Activated CD4-positive, alpha-beta T cell treated with anti-CD3 and anti-CD28 coated beads, Interleukin-2, amount 50 U/mL, for 1 hour (primary cell): ENCODE data around the gene NDNF.

ENCODE experiments used
- DNase-seq: peaks from one replicate; pipeline ENCODE4 v3.0.0-alpha.2; 2020

NDNF gene

GRCh38 chr4:121070274-121070673 lies 2.1 kb downstream of the NDNF start:
- DNase-seq: no peak

GRCh38 chr4:121069430-121069829 lies 2.9 kb downstream of the NDNF start:
- DNase-seq: no peak

- DNase-seq: no peak
Observed at GRCh38 chr4:121064482-121064881, 7.9 kb downstream of the NDNF start.

DNA sequence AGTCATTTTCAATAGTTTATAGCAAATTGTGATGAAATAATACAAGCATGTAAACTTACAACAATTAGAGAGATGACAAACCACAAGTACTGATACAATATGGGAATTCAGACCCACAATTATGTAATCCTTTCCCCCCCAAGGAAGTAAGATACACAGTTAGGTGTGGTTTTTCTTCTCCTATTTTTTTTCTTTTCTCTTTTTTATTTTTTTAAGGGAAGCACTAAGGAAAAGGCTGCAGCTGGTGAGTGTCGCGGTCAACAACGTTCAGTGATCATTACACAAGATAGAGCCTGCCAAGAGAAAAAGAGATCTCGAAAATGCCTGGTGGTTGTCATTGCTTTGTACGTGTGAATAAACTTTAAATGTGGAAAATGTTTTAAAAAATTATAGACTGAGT lies 9.8 kb downstream of the NDNF start:
- DNase-seq: no peak

DNA sequence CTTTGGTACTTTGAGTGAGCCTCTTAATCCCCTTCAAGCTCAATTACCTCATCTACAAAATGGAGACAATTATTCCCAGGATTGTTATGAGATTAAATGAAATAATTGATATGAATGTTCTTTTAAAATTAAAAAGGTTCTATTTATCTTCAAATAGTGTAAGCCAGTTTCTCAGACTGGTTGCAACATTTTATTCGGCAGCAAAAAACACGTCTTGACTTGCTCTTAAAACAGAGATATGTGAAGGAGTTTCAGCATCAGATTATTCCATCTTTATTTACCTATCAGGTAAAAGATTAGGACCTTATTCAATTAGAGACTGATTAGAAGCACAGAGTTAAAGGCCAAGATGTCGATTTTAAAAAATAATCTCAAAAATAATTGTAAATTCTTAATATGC lies 10.5 kb downstream of the NDNF start:
- no peak for DNase-seq

DNA sequence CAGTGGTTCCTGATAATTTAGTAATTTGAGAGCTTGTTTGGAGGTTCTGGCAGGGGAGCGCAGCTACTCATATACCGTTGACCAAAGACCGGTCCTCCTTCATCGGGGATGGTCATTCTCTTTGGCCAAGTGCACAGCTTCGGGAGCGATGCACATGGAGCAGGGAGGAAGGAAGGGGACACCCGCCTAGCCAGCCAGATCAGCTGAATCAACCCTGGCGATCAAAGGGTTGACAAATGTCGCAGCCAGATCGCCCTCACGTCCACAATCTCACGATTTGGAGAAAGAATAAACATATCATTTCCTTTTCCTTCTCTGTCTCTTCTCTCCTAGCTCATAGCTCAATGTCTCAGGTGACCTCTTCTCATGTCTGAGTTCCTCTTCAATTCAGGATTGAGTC lies 11.1 kb downstream of the NDNF start:
- no peak for DNase-seq

DNA sequence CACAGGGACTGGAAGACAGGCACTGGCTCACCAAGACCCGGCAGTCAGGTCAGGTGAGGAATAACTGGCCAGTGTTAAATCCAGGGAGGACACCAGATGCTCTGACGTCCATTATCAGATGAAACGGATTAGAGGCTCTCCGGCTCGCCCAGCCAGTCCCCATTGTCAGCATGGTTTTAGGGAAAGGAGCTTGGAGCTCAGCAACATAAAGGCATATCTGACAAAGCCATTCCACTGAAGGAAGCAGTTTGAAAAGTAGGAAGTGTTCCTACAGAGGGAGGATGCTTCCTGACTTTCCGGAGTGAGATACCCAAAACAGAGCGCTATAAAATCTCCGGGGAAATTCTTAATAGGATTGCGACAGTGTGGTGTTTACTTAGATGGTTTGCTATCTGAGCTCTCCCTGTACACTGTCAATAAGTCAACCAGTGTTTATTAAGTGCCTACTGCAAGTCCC lies 14.8 kb downstream of the NDNF start:
- DNase-seq: no peak

DNA sequence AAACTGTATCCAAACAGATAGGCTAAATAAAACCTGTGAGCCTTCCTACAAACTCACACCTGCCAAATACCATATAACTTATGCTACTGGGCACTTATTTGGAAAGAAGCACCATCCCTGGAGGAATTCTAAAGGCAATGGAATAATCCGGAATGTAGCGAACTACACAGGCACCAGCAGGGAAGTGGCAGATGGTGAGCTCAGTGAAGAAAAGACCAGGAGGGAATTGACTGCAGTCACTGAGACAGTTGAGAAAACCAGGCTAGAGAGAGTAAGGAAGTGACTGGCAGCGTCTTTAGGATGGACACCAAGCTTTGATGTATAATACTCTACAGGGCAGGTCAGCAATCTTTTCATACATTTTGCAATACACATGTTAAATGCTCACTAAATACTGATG lies 16.3 kb downstream of the NDNF start:
- no peak for DNase-seq

GRCh38 chr4:121054373-121054772 lies 18.0 kb downstream of the NDNF start:
- no peak for DNase-seq

- no peak for DNase-seq
Observed at GRCh38 chr4:121053601-121054143, 18.7 kb downstream of the NDNF start.

GRCh38 chr4:121050300-121050699 lies 22.0 kb downstream of the NDNF start:
- no peak for DNase-seq

GRCh38 chr4:121049072-121049599 lies 23.2 kb downstream of the NDNF start:
- no peak for DNase-seq

GRCh38 chr4:121048165-121048564 lies 24.2 kb downstream of the NDNF start:
- no peak for DNase-seq

- no peak for DNase-seq
Observed at GRCh38 chr4:121041307-121042090, 30.8 kb downstream of the NDNF start.

DNA sequence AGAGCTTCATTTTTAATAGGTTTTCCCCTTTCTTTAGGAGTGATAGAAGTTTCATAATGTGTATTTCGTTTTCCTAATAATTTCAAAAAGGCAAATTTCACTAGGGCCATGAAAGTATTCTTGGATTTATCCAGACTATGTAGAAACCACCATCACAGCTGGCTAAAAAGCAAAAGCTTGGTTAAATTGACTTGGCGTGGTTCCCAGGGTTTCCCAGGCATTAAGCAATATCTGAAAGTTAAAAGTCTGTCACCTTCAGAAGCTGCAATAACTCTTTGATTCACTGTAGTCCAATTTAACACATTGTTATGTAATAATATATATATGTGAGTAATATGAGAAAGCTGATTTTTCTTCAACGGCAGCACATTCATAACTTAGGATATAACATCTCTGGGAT lies 38.3 kb downstream of the NDNF start:
- DNase-seq: no peak

DNA sequence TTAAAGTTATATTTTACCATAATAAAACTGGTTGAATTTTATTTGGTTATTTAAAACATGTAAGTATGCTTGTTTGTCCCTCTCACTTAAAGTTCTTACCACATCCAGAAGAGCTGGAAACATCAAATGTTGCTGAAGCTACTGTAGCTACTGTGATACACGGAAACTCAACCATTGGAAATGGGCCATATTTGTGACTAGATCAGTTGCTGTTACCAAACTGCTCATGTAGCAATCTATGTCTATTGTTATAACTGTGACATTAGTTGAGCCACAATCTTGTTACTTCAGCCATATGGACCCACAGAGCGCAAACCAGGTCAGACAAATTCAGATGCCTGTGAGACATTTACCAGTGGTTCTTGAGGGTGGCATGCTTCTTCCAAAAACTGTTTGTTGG lies 41.6 kb downstream of the NDNF start:
- DNase-seq: no peak

- DNase-seq: no peak
Observed at GRCh38 chr4:121030131-121030530, 42.2 kb downstream of the NDNF start.

DNA sequence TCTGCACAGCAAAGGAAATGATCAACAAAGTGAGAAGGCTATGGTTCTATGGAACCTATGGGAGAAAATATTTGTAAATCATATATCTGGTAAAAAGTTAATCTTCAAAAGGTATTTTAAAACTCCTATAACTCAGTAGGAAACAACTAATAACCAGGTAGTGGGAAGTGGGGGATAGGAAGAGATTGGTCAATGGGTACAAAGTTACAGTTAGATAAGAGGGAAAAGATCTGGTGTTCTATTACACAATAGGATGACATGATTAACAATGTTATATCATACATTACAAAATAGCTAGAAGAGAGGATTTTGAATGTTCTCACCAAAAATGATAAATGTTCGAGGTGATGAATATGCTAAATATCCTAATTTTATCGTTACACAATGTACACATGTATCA lies 46.3 kb downstream of the NDNF start:
- DNase-seq: no peak

- DNase-seq: no peak
Observed at GRCh38 chr4:121025540-121025939, 46.8 kb downstream of the NDNF start.

GRCh38 chr4:121018543-121018942 lies 53.8 kb downstream of the NDNF start:
- no peak for DNase-seq

DNA sequence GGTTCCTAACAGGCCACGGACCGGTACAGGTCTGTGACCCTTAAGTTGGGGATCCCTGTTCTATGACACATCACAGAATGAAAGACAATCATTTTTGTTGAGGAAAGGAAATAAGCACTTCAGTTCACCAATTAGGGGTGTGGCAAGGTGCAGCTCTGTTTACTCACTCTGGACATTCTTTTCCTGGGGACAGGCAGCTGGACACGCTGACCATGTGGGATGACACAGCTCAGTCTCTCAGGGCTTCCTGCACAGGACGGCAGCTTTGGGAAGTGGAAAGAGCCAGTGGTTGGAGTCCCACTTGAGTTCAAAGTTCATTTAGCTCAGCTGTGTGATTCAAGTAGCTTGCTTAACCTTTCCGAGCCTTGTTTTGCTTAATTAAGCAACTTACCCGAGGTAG lies 55.7 kb downstream of the NDNF start:
- DNase-seq: no peak

DNA sequence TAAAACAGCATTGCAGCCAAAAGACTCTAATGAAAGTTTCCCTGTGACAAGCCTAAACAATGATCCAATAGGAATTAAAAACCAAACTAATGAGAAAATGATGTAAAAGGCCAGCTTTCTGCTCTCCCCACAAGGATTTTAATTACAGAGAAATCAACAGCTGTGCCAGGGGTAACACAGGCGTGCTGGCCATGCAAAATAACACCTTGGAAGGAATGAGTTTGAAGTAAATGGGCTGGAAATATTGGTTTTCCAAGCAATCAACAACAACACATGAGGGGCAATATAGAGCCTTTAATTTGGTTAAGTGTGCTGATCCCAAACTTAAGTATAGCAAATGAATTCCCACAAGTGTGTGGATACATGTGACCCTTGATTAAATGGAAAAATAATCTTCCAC lies 56.9 kb downstream of the NDNF start:
- DNase-seq: no peak

DNA sequence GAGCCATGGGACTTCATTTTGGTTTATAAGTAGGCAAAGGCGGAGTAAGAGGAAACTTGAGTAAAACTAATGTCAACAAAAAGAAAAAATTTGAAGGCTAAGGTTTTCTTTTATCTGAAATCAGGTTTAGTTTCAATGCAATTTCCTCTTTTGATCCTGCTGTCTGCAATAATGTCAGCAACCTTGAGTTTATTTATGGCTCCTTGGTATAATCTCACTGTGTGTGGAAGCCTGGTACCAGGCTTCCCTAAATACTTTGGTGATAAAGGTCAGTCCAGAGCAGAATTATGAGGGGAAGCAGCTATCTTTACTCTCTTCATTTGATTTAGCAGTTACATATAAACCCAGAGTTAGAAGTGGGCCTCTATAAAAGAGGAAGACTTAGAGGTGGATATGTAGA lies 57.8 kb downstream of the NDNF start:
- DNase-seq: no peak

DNA sequence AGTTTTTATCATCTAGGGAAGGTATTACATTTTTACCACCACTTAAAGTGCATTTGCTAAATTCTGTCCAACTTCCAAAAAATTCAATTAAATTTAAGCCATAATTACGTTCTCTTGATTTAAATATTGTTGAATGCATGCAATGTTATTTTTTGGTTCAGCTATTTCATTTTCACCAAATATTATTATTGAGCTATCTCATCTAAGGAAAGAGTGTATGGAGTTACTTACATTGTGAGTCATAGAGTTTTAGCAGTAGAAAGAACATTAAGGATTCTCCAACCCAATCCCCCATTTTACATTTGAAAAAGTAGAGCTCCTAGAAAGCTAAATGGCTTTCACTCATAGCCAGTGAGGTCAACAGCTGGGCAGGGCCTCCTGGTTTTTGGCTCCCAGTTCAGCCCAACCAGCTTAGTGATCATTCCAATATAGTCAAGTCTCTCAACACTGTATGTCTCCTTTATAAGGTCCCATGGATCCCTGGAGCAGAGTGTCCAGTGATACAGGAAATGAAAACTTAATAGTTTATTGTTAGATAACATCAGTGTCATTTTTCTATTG lies 60.5 kb downstream of the NDNF start:
- no peak for DNase-seq
